ENCODE data around the gene PCDH1.

Gene PCDH1

GRCh38 chr5:141873933-141874261 is 4.3 kb downstream of the PCDH1 start:
- DNase-seq (ENCODE audit: low spot score) = no peak

- no peak for DNase-seq (ENCODE audit: low spot score)
These were observed 5.5 kb downstream of the PCDH1 start for GRCh38 chr5:141872496-141873356.

GRCh38 chr5:141871870-141872269 is 6.3 kb downstream of the PCDH1 start:
- DNase-seq (ENCODE audit: low spot score) = no peak

GRCh38 chr5:141870871-141871270 is 7.3 kb downstream of the PCDH1 start:
- DNase-seq (ENCODE audit: low spot score) = peak; percentile 69

GRCh38 chr5:141870228-141870627 is 8.0 kb downstream of the PCDH1 start:
- no peak for DNase-seq (ENCODE audit: low spot score)

- peak; percentile 60 for DNase-seq (ENCODE audit: low spot score)
These were observed 8.7 kb downstream of the PCDH1 start for GRCh38 chr5:141869514-141869913.

- DNase-seq (ENCODE audit: low spot score) = no peak
These were observed 9.2 kb downstream of the PCDH1 start for GRCh38 chr5:141869040-141869439.

- no peak for DNase-seq (ENCODE audit: low spot score)
These were observed 9.7 kb downstream of the PCDH1 start for GRCh38 chr5:141868541-141868940.

- DNase-seq (ENCODE audit: low spot score) = no peak
These were observed 10.6 kb downstream of the PCDH1 start for GRCh38 chr5:141867651-141868050.

- DNase-seq (ENCODE audit: low spot score) = peak; percentile 58
These were observed 11.1 kb downstream of the PCDH1 start for GRCh38 chr5:141867139-141867538.

GRCh38 chr5:141866096-141866495 is 12.1 kb downstream of the PCDH1 start:
- DNase-seq (ENCODE audit: low spot score) = peak; percentile 85

- no peak for DNase-seq (ENCODE audit: low spot score)
These were observed 12.8 kb downstream of the PCDH1 start for GRCh38 chr5:141865406-141865805.

GRCh38 chr5:141864371-141865370 is 13.5 kb downstream of the PCDH1 start:
- no peak for DNase-seq (ENCODE audit: low spot score)

- no peak for DNase-seq (ENCODE audit: low spot score)
These were observed 14.5 kb downstream of the PCDH1 start for GRCh38 chr5:141863569-141864178.

GRCh38 chr5:141862936-141863543 is 15.2 kb downstream of the PCDH1 start:
- DNase-seq (ENCODE audit: low spot score) = no peak

- DNase-seq (ENCODE audit: low spot score) = no peak
These were observed 17.0 kb downstream of the PCDH1 start for GRCh38 chr5:141861194-141861593.

- no peak for DNase-seq (ENCODE audit: low spot score)
These were observed 20.0 kb downstream of the PCDH1 start for GRCh38 chr5:141858079-141858765.

- DNase-seq (ENCODE audit: low spot score) = no peak
These were observed 21.0 kb downstream of the PCDH1 start for GRCh38 chr5:141857226-141857625.

- DNase-seq (ENCODE audit: low spot score) = no peak
These were observed 22.0 kb downstream of the PCDH1 start for GRCh38 chr5:141856037-141856790.

GRCh38 chr5:141855265-141856036 is 22.8 kb downstream of the PCDH1 start:
- no peak for DNase-seq (ENCODE audit: low spot score)
